ENCODE measurements around the gene SLC35B1.
A peak's percentile ranks its signal among the peaks of the same experiment; 100 is the strongest.

DNA sequence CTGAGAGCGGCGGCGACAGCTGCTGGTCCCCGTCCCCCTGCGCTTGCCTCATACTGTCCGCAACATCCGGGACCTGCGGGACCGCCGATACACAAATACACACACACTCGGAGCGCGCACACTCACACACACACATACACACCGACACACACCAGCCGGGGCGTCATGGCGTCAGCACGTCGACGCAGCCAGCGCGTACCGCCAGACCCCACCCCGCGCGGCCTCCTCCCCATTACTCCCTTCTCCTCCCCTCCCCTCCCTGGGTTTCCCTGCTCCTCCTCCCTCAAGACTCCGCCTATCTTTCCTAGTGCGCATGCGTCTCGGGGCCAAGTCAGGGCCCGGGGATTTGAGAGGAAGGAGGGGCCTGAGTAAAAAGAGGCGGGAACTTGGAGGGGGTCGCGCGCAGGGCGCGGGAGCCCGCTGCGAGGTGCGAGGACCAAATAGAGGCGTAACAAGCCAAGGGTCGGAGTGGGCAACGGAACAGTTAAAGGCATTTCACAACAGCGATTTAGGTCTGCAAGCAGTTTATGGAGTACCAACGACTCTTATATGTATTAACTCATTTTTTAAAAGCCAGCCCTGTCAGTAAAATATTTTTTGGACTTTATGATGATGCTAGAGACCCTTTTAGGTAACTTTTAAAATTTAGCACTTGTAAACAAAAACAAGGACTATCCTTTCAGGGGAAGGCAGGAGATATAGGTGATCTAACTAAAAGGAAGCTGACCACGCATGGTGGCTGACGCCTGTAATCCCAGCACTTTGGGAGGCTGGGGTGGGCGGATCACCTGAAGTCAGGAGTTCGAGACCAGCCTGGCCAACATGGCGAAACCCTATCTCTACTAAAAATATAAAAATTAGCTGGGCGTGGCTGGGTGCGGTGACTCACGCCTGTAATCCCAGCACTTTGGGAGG, 29.6 kb downstream of the SLC35B1 start, which contains the start of gene SPOP:
- no peak; the same call in 1 of the 2 replicates for TF ChIP-seq POLR2AphosphoS5 (IDR thresholded peaks at IDR 0.05; ENCODE audit: low read depth)
- TF ChIP-seq, protein P1, sequence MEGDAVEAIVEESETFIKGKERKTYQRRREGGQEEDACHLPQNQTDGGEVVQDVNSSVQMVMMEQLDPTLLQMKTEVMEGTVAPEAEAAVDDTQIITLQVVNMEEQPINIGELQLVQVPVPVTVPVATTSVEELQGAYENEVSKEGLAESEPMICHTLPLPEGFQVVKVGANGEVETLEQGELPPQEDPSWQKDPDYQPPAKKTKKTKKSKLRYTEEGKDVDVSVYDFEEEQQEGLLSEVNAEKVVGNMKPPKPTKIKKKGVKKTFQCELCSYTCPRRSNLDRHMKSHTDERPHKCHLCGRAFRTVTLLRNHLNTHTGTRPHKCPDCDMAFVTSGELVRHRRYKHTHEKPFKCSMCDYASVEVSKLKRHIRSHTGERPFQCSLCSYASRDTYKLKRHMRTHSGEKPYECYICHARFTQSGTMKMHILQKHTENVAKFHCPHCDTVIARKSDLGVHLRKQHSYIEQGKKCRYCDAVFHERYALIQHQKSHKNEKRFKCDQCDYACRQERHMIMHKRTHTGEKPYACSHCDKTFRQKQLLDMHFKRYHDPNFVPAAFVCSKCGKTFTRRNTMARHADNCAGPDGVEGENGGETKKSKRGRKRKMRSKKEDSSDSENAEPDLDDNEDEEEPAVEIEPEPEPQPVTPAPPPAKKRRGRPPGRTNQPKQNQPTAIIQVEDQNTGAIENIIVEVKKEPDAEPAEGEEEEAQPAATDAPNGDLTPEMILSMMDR (IDR thresholded peaks at IDR 0.05; ENCODE audit: insufficient read depth, low read length), result no peak
- no peak for TF ChIP-seq REST (IDR thresholded peaks at IDR 0.05; ENCODE audit: insufficient replicate concordance, low read depth)
- peak; percentile 36; the same call in 1 of the 2 replicates for TF ChIP-seq GABPA (IDR thresholded peaks at IDR 0.05; ENCODE audit: low read depth)

Data from HL-60 (cell line).